Endometrial microvascular endothelial cells (primary cell): Measurements from ENCODE around the gene MIGA2. TPM values are rescaled to one million over a fixed set of nuclear protein-coding genes. Genes with fewer than 3 reads are reported as not detected.

ENCODE experiments used
- in situ Hi-C: cut with HindIII; loops from 2 replicates; pipeline ENCODE4 v1.10.0; 2017; ENCODE audit warnings: low sequenced_read_pairs, low pct_unique_long_range_greater_than_20kb; ENCODE audit errors: inconsistent ontology term
- total RNA-seq: library from RNA; depleted of rRNA; stranded (reverse); fragments of >200 nt; gene quantifications from one replicate; pipeline ENCODE4 v1.2.3, GENCODE V29; 2015; ENCODE audit errors: inconsistent ontology term

The MIGA2 gene
- total RNA-seq, 1 donor from 2014 or later: 28.1 TPM

- in situ Hi-C loops: no loop called here
Measured at GRCh38 chr9:129089246-129089645, 52.8 kb downstream of the MIGA2 start.

DNA sequence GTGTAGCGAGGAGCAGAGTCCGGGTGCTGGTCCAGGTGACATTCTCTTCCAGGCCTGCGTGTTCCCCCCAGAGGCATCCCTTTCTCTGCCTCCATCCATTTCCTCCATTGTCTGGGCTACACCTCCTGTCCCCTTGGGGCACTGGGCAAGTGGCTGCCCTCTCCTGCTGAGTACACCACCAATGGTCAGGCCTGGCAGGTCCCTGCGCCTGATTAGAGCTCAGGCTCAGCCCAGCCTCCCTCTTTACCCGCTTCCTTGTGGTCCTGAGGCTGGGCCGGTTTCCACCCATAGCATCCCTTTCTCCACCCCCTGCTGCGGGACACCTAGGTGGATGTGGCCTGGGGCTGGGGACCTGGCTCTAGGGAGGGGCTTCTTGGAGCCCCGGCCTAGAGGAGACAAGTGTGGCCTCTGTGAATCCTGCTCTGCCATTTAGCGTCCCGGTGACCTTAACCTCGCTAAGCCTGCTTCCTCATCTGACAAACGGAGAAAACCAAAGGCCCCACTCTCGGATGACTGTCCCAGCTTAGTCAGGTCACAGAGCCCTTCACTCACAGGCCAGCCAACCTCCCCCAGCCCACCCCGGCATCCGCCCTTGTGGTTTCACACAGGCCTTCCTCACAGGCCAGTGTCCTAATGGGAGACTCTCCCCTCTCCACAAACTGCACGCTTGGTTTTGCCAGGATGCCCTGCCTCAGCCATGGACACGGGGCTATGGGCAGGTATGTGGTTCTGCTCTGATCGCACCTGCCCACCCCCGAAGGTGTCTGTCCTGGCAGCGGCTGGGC lies 57.4 kb downstream of the MIGA2 start:
- in situ Hi-C loops: no loop called here

DNA sequence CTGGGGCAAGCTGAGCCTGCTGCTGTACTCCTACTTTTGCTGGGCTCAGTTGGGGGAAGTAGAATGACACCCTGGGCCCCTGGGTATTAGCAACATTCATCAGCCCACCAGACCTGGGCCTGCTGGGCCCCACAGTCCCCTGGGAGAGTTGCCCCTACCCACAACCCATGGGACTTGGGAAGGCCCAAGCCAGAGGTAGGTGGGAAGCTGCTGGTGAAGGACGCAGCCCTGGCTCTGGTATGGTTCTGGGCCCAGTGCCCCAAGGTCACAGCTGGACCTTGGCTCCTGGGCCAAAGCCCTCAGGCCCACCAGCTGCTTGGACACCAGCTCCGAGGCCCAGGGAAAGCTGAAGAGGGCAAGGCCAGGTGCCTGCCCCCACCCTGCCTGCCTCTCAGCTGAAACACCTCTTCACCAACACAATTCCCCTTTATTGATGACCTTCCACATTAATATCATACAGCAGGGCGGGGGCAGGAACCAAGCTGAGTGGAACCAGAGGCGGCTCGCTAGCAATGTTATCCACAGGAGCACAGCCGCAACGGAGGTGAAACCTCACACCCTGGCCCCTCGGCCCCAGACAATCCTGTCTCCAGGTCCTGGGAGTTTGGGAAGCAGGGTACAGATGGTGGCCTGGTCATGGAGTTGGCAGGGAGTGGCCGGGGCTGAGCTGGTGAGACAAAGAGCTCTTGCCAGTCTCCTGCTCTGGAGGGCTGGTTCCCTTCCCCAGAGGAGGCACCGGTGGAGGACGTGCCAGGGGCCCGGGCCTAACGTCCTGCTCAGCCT lies 58.2 kb downstream of the MIGA2 start:
- in situ Hi-C loops: no loop called here

DNA sequence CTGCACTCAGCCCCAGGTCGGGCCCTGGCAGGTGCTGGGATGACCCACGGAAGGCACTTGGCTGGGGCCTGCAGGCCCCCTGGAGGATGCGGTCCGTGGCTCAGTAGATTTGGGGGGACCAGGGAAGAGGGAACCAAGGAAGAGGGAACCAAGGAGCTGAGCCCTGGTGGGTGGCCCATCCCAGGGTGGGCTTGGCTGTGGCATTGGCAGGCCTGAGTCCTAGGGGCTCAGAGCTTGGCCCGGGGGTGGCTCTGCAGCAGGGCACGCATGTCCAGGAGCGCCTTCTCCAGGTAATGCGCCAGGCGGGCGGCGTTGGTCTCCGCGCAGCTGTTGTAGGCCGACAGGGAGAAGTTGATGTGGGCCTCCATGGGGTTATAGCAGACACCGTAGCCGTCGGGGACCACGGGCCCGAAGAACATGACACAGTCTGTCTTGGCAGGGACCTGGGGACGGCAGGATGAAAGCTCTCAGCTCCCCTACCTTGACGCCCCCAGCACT lies 58.8 kb downstream of the MIGA2 start:
- in situ Hi-C loops: no loop called here

GRCh38 chr9:129095908-129096307 lies 59.5 kb downstream of the MIGA2 start:
- in situ Hi-C loops: no loop called here

DNA sequence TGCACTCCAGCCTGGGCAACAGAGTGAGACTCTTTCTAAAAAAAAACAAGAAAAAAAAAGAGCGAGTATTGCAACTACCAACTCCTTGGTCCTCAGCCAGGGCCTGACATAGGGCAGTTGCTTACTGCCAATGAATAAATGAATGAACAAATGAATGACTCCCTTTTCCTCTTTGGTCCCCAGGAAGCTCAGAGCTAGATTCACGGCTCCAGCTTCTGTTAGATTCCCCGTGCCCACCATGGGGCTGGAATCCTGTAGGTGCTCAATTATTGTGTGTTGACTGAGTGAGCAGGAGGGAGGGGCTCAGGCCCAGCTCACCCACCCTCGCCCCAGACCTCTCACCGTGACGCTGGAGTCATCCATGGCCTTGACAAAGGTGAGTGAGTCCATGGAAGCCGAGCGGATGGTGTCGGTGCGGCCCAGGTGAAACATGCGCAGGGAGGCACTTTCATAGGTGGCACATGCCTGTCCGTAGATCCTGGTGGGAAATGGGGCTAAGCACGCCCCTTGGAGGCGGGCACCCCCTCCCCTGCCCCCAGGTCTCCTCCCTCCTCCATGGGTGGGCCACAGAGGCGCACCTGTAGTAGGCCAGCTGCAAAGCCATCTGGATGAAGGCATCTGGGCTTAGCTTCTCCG lies 61.4 kb downstream of the MIGA2 start:
- in situ Hi-C loops: no loop called here

- in situ Hi-C loops: no loop called here
Measured at GRCh38 chr9:129098328-129098727, 61.9 kb downstream of the MIGA2 start.

- in situ Hi-C loops: no loop called here
Measured at GRCh38 chr9:129100383-129101169, 64.2 kb downstream of the MIGA2 start.

- in situ Hi-C loops: no loop called here
Measured at GRCh38 chr9:129101279-129101678, 64.9 kb downstream of the MIGA2 start.

- in situ Hi-C loops: no loop called here
Measured at GRCh38 chr9:129102095-129102525, 65.7 kb downstream of the MIGA2 start.

DNA sequence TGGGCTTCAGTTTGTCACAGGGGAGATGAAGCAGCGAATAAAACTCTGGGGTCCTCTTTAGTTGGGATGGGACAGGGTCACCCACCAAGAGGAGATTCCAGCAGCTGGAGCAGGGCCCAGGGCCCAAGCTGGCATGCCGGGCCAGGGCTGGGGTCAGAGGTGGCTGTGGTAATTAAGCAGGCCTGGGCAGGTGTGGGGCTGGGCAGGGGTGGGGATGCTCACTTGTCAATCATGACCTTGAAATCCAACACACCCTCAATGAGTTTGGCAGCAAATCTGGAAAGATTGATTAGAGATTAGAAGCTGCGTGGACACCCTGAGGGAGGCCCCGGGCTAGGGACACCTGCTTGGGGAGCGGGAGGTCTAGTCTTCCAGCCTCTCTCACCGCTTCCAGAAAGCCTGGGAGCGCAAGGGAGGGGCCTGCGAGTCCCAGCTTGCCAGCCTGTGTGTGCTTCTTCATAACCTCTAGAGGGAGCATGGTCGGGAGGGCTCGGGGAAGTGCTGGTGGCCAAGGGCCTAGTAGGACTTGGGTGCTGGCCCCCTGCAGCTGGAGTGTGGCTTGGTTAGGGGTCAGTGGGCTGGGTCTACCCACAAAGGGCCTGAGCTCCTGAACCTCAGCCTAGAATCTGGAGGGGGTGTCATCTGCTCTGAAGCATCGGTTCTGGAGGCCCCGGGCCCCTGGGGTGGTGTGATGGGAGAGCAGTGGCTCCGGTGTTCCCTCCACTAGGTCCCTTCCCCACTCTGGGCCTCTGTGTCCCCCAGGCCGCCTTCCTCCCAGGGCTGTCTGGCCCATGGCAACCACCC lies 66.6 kb downstream of the MIGA2 start:
- in situ Hi-C loops: no loop called here

DNA sequence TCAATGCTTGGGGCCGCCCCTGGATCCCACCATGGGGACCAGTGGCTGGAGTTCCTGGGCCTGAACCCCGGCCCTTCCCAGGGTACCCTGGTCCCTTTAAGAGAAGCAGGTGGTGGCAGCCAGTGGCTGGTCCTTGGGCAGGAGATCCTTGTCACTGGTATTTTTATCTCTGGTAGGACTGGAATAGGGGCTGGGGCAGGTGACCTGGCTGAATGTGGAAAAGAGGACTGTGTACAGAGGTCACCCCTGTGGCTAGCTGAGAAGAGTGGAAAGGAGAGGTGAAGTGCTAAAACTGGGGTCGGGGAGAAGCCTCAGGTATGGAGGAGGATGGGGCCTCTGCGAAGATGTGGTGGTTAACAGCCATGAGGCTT lies 67.2 kb downstream of the MIGA2 start:
- in situ Hi-C loops: no loop called here

DNA sequence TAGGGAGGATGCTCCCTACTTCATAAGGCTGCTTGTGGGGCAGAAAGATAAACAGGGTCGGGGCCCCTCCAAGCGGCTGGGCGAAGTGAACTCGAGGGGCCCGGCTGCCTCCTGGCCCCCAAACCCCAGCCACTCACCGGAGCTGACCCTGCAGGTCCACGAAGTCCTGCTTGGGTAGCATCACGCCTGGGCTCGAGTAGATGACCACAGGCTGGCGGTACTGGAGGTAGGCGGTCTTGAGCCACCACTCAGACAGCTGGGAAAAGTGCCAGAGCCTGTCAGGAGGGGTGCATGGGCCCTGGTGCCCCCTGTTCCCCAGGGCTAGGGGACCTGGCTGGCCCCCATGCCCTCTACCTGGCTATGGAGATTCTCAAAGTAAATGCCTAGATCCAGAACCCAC lies 67.6 kb downstream of the MIGA2 start:
- in situ Hi-C loops: no loop called here

DNA sequence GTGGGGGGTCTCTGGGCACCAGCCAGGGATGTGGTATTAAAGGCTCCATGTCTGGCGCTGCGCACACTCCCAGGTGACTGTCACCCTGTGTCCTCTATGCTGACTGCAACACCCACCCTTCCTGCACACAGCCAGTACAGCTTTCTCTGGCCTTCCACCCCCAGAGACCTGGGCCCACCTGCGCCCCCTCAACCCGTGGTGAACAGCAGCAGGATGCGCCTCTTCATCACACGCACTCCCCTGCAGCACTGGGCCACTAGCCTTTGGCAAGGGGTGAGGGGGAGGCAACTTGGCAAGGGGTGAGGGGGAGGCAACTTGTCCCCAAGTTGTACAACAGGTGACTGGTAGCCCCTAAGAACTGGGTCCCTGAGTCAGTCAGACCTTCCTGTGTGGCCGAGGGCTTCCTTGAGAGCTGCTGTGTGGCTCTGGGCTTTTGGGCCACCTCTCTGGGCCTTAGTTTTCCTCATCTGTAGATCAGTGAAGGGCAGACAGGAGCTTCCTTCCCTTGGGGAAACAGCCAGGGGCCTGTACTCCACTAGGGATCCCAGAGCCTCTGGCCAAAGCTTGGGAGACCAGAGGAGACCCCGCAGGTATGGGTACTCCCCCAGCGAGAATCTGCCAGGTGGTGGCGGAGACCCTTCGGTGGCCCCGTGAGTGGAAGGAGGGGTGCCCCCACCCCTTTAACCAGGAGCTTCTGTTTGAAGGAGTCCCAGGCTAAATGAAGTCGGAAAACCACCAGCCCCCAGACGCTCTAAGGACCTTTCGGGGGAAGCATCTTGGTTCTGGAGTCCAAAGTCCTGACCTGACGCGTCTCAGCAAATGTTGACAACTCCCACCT lies 69.7 kb downstream of the MIGA2 start:
- in situ Hi-C loops: no loop called here

DNA sequence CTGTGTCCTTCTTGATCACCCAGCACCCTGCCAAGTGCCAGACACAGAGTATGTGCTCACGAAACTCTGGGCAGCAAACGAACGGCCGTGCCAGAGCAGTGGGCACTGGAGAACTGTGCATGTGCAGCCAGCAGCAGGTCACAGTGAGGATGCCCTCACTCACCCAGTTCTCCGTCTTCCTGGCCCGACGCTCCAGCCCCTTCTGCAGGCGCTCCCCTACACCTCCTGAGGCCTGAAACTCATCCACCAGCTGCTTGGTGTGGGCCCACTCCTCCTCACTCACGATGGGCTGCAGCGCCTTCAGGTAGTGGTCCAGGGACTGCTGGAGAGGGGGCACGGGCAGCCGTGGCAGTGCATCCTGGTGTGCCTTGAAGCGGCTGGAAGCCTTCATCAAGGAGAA lies 71.2 kb downstream of the MIGA2 start:
- in situ Hi-C loops: no loop called here

GRCh38 chr9:129108083-129108804 lies 71.8 kb downstream of the MIGA2 start:
- in situ Hi-C loops: no loop called here
